Colonic mucosa (tissue), 4 donors: ENCODE measurements around the gene RAC3. TPM values are rescaled to one million over a fixed set of nuclear protein-coding genes. Genes with fewer than 3 reads are reported as not detected.

Source experiments
- DNase-seq: peaks from one replicate; pipeline ENCODE4 v3.0.0-alpha.2; 2020
- H3K27ac ChIP-seq: fragments of 200-600 bp; one replicate; pipeline ENCODE4 v1.8.0; 2021
- H3K27me3 ChIP-seq: fragments of 200-600 bp; one replicate; pipeline ENCODE4 v1.8.0; 2021
- H3K36me3 ChIP-seq: fragments of 200-600 bp; one replicate; pipeline ENCODE4 v1.8.0; 2021
- H3K4me1 ChIP-seq: fragments of 200-600 bp; one replicate; pipeline ENCODE4 v1.8.0; 2021; ENCODE audit warnings: mild to moderate bottlenecking
- H3K4me3 ChIP-seq: fragments of 200-600 bp; one replicate; pipeline ENCODE4 v1.8.0; 2021
- H3K9ac ChIP-seq, 2 donors: one replicate each; pipeline ENCODE4 v1.7.0; 2013; ENCODE audit warnings: control low read depth in 2 of 2, low read depth in 2 of 2, low read length in 2 of 2
- H3K9me3 ChIP-seq: fragments of 200-600 bp; one replicate; pipeline ENCODE4 v1.8.0; 2021
- CTCF ChIP-seq: fragments of 200-600 bp; IDR thresholded peaks from one replicate; pipeline ENCODE4 v1.8.0; 2022; ENCODE audit warnings: antibody characterized with exemption, mild to moderate bottlenecking
- intact Hi-C: fragments of 100-400 bp; cut with DNase I; formaldehyde crosslinking; loops from one replicate; pipeline ENCODE4 v1.14.1; 2022
- total RNA-seq, 2 donors: library from RNA; stranded (reverse); fragmentation: NEBNext Ultra II Directional in 1 of 2; extraction: Animal tissue kit (Norgen Biotek cat#: 25700) in 1 of 2; gene quantifications; one replicate each; pipeline ENCODE4 v1.2.1, GENCODE V29; 2021
- donor health status: healthy.
- donor health status: DM: no; HTN: no; CAD: no.
- donor health status: DM: no; HTN: no; CAD: no.

RAC3 gene
- total RNA-seq, 2 donors from 2014 or later = 7.0 to 16.6 TPM

GRCh38 chr17:82025401-82026107 is 5.9 kb upstream of the RAC3 start:
- H3K27me3 ChIP-seq = no peaks in the 10 kb centered on the region

GRCh38 chr17:82028246-82028645 is 3.2 kb upstream of the RAC3 start:
- Histone ChIP-seq H3K4me1 (peaks cover 14% of the 10 kb centered on the region), H3K27ac (no peak overlapping the region), H3K36me3 (no peaks in the 10 kb centered on the region), H3K4me3 (no peak overlapping the region), H3K27me3 (no peaks in the 10 kb centered on the region), H3K9me3 (no peaks in the 10 kb centered on the region), H3K9ac (no peak overlapping the region)
- intact Hi-C loops = no loop called here
- TF ChIP-seq CTCF = no peak
- DNase-seq = no peak

More at GRCh38 chr17:82025401-82026107, 5.9 kb upstream of the RAC3 start:
- H3K27ac ChIP-seq = no peak overlapping the region
- TF ChIP-seq CTCF = no peak
- peaks cover 23% of the 10 kb centered on the region for H3K4me1 ChIP-seq
- no peaks in the 10 kb centered on the region for H3K36me3 ChIP-seq
- DNase-seq = no peak
- no peak overlapping the region for H3K4me3 ChIP-seq
- H3K9ac ChIP-seq = no peak overlapping the region
- no peaks in the 10 kb centered on the region for H3K9me3 ChIP-seq
- intact Hi-C loops = no loop called here

GRCh38 chr17:82028966-82029365 is 2.5 kb upstream of the RAC3 start:
- TF ChIP-seq CTCF = no peak
- Histone ChIP-seq H3K9me3 (no peaks in the 10 kb centered on the region), H3K27me3 (no peaks in the 10 kb centered on the region), H3K4me3 (no peak overlapping the region), H3K36me3 (no peaks in the 10 kb centered on the region), H3K4me1 (peaks cover 12% of the 10 kb centered on the region), H3K27ac (no peak overlapping the region), H3K9ac (no peak overlapping the region)
- DNase-seq = no peak
- intact Hi-C loops = no loop called here

GRCh38 chr17:82029391-82029790 is 2.1 kb upstream of the RAC3 start:
- no peak for DNase-seq
- no peaks in the 10 kb centered on the region for H3K9me3 ChIP-seq
- no peak overlapping the region for H3K27ac ChIP-seq
- H3K4me3 ChIP-seq = no peak overlapping the region
- intact Hi-C loops = no loop called here
- H3K27me3 ChIP-seq = no peaks in the 10 kb centered on the region
- peaks cover 10% of the 10 kb centered on the region for H3K4me1 ChIP-seq
- no peak for TF ChIP-seq CTCF
- H3K9ac ChIP-seq = no peak overlapping the region
- H3K36me3 ChIP-seq = no peaks in the 10 kb centered on the region

GRCh38 chr17:82029990-82030469 is 1.4 kb upstream of the RAC3 start:
- Histone ChIP-seq H3K4me1 (peaks cover 10% of the 10 kb centered on the region), H3K27me3 (no peaks in the 10 kb centered on the region), H3K9ac (peak overlapping the region in 1 of 2 donors; percentile 43), H3K4me3 (peak overlapping the region; percentile 47), H3K36me3 (no peaks in the 10 kb centered on the region), H3K27ac (no peak overlapping the region), H3K9me3 (no peaks in the 10 kb centered on the region)
- intact Hi-C loops = loop anchor here (2.0 to 10.0 kb wide), 2 partner anchors 119 to 295 kb away; no protein-coding TSS in a partner anchor
- TF ChIP-seq CTCF = no peak
- DNase-seq = no peak
